GM23248 (cell line): Measurements from ENCODE around the gene DOK3. TPM values are rescaled to one million over a fixed set of nuclear protein-coding genes. Genes with fewer than 3 reads are reported as not detected.

ENCODE experiments used
- DNase-seq: peaks from one replicate; pipeline ENCODE4 v3.0.0-alpha.2; 2015
- H2AFZ ChIP-seq: fragments of 200-600 bp; sonication (generic); 2 replicates; pipeline ENCODE4 v1.6.1; 2016; ENCODE audit warnings: antibody characterized with exemption
- H3F3A ChIP-seq: fragments of 200-600 bp; sonication (generic); 2 replicates; pipeline ENCODE4 v1.6.1; 2016; ENCODE audit warnings: mild to moderate bottlenecking, antibody characterized with exemption, mixed run types; ENCODE audit not compliant: insufficient read depth
- H3K27ac ChIP-seq: fragments of 200-600 bp; sonication (generic); 2 replicates; pipeline ENCODE4 v1.5.1; 2016; ENCODE audit warnings: mild to moderate bottlenecking
- H3K27me3 ChIP-seq: fragments of 200-600 bp; sonication (generic); replicated peaks from 2 replicates; pipeline ENCODE4 v1.6.1; 2016; ENCODE audit warnings: mild to moderate bottlenecking; ENCODE audit not compliant: insufficient read depth
- H3K36me3 ChIP-seq: fragments of 200-600 bp; sonication (generic); 2 replicates; pipeline ENCODE4 v1.6.1; 2016; ENCODE audit warnings: low read depth, mild to moderate bottlenecking
- H3K4me1 ChIP-seq: fragments of 200-600 bp; sonication (generic); 2 replicates; pipeline ENCODE4 v1.6.1; 2016; ENCODE audit warnings: mild to moderate bottlenecking; ENCODE audit not compliant: insufficient read depth
- H3K4me2 ChIP-seq: fragments of 200-600 bp; sonication (generic); one replicate; pipeline ENCODE4 v1.6.1; 2016; ENCODE audit warnings: mild to moderate bottlenecking; ENCODE audit not compliant: unreplicated experiment
- H3K4me3 ChIP-seq: fragments of 200-600 bp; sonication (generic); 2 replicates; pipeline ENCODE4 v1.5.1; 2016; ENCODE audit warnings: mild to moderate bottlenecking
- H3K79me2 ChIP-seq: fragments of 200-600 bp; sonication (generic); 2 replicates; pipeline ENCODE4 v1.6.1; 2016; ENCODE audit warnings: mild to moderate bottlenecking; ENCODE audit not compliant: insufficient read depth
- H3K9ac ChIP-seq: fragments of 200-600 bp; sonication (generic); 2 replicates; pipeline ENCODE4 v1.6.1; 2016; ENCODE audit warnings: mild to moderate bottlenecking
- H3K9me2 ChIP-seq: fragments of 200-600 bp; sonication (generic); 2 replicates; pipeline ENCODE4 v1.6.1; 2016; ENCODE audit warnings: mixed run types, mild to moderate bottlenecking, moderate library complexity; ENCODE audit not compliant: insufficient read depth
- H3K9me3 ChIP-seq: fragments of 200-600 bp; sonication (generic); one replicate; pipeline ENCODE4 v1.6.1; 2017; ENCODE audit warnings: low read depth
- H4K20me1 ChIP-seq: fragments of 200-600 bp; sonication (generic); 2 replicates; pipeline ENCODE4 v1.6.0; 2016; ENCODE audit not compliant: insufficient read depth
- EZH2 ChIP-seq: fragments of 200-600 bp; sonication (generic); IDR thresholded peaks from 2 replicates; pipeline ENCODE4 v1.6.1; 2018; ENCODE audit warnings: antibody characterized with exemption, mild to moderate bottlenecking; ENCODE audit not compliant: insufficient read depth, poor library complexity, severe bottlenecking
- EZH2phosphoT487 ChIP-seq: fragments of 200-600 bp; sonication (generic); IDR thresholded peaks from 2 replicates; pipeline ENCODE4 v1.6.1; 2018; ENCODE audit warnings: antibody characterized with exemption, moderate library complexity, mild to moderate bottlenecking, low read depth; ENCODE audit not compliant: insufficient read depth
- WGBS, 2 experiments: methylation state at CpG; one replicate each; pipeline ENCODE4 v1.1.6; 2015 to 2017; ENCODE audit warnings: low lambda C conversion rate in 2 of 2, low coverage in 1 of 2; ENCODE audit errors: missing lambda C conversion rate in 2 of 2; 5-methylcytosine and 5-hydroxymethylcytosine counted together
- in situ Hi-C: fragments of 300-500 bp; cut with MboI; formaldehyde crosslinking; loops from 2 replicates; pipeline ENCODE4 v1.15.0; 2020
- polyA plus RNA-seq: library from polyadenylated mRNA; unstranded; fragments of >200 nt; fragmentation: Nextera tagmentation; extraction: Ambion mirVana; gene quantifications from 2 replicates; pipeline ENCODE4 v1.2.1, GENCODE V29; 2016
- total RNA-seq: library from RNA; depleted of rRNA; stranded (reverse); fragments of >200 nt; shearing (Covaris generic); gene quantifications from 2 replicates; pipeline ENCODE4 v1.2.3, GENCODE V29; 2014

Gene DOK3
- total and polyA plus RNA-seq, 2 experiments from 2014 or later: 0.76 to 0.97 TPM

DNA sequence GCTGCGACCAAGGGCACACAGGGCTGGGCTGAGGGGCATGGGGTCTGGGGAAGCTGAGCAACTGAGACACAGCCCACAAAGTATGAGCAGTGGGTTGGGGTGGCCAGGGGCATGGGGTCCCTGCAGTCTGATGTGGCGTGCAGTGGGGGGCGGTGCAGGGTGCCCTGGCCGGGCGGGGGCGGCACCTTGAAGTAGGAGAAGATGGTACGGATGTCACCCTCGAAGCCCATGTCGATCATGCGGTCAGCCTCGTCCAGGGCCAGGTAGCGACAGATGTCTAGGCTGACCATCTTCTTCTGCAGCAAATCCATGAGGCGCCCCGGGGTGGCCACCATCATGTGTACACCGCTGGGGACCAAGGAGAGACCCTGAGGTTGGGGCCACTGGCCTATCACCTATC is 3.9 kb upstream of the DOK3 start:
- Histone ChIP-seq H3K36me3 (peaks cover 9% of the 10 kb centered on the region; the same call in 1 of the 2 replicates), H4K20me1 (no peaks in the 10 kb centered on the region), H3K4me3 (no peak overlapping the region), H3K9me2 (no peaks in the 10 kb centered on the region), H3K27me3 (no peaks in the 10 kb centered on the region), H3K4me1 (peaks cover 11% of the 10 kb centered on the region), H3K9ac (no peak overlapping the region), H3K27ac (no peak overlapping the region), H3K4me2 (no peak overlapping the region), H3K79me2 (peaks cover 27% of the 10 kb centered on the region), H3K9me3 (no peaks in the 10 kb centered on the region), H3F3A (no peaks in the 10 kb centered on the region), H2AFZ (no peak overlapping the region)
- TF ChIP-seq EZH2phosphoT487 (no peak), EZH2 (no peak)
- WGBS, 2 experiments: 97% methylated on average over 14 to 15 of the region's 15 CpGs
- in situ Hi-C loops: no loop called here
- DNase-seq: no peak

DNA sequence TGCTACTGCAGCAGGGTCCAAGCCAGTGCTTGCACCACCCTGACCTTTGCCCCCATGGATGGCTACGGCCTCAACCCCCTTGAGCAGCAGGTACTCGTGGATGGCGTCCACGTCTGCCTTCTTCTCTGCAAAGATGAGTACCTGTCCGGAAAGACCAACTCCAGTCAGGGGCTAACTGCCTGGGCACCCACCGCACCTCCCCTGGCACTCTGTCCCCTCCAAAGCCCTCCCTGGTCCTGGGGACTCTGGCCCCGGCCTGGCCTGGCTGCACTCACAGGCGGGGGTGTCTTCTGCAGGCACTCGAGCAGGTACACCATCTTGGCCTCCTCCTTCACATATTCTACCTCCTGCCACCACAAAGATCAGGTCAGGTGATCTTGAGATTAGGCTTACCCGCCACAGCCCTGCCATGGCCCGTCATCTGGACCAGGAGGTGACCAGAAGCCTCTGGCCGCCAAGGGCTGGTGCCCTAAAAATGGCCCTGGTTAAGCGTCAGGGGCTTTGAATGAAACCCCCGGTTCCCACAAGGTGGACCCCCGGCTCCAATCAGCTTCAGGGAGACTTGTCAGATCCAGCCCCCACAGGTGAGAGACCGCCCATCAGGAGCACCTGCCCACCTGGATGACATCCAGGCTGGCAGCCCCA is 3.2 kb upstream of the DOK3 start:
- H3K9me3 ChIP-seq: no peaks in the 10 kb centered on the region
- peaks cover 9% of the 10 kb centered on the region; the same call in 1 of the 2 replicates for H3K36me3 ChIP-seq
- H3K27me3 ChIP-seq: no peaks in the 10 kb centered on the region
- H3K4me1 ChIP-seq: peaks cover 11% of the 10 kb centered on the region
- no peak overlapping the region for H3K27ac ChIP-seq
- in situ Hi-C loops: no loop called here
- no peaks in the 10 kb centered on the region for H3K9me2 ChIP-seq
- no peaks in the 10 kb centered on the region for H4K20me1 ChIP-seq
- TF ChIP-seq EZH2phosphoT487: no peak
- no peak for TF ChIP-seq EZH2
- H3K9ac ChIP-seq: no peak overlapping the region
- 86 to 93% methylated on average over 16 of the region's 16 CpGs for WGBS, 2 experiments
- no peaks in the 10 kb centered on the region for H3F3A ChIP-seq
- peaks cover 27% of the 10 kb centered on the region for H3K79me2 ChIP-seq
- no peak for DNase-seq
- no peak overlapping the region for H2AFZ ChIP-seq
- H3K4me3 ChIP-seq: no peak overlapping the region
- no peak overlapping the region for H3K4me2 ChIP-seq

DNA sequence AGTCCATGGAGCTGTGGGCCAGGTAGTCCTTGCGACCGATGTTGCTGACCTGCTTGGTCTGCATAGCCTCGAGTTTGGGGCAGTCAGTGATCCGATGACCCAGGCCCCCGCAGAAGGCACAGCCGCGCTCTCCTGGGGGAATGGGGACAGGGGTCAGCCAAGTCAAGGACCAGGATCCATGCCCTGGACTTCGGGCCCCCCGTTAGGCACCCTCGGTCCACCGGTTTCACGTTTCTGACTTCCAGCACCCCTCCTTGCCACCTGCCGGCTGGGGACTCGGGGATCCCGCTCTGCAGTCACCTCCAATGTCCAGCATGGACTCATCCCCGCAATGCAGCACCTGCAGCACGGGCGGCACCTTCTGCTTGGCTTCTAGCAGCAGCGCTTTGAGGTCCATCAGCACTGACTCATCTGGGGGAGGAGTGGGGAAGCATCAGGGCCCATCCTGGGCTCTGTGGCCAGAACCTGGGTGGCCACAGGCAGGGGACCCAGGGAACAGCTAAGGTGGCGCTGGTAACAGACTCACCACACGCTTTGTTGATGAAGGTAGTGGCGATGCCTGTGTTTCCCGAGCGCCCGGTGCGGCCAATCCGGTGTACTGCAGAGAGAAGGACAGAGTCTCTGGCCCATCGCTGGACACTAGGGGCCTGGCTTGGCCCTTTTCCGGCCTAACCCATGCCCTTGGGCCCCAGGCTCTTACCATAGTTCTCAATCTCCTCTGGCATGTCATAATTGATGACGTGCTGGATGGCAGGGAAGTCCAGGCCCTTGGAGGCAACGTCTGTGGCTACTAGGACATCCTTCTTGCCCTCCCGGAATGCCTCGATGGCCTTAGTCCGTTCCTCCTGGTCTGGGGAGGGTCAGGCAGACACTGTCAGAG is 2.4 kb upstream of the DOK3 start:
- no peak for TF ChIP-seq EZH2
- TF ChIP-seq EZH2phosphoT487: no peak
- Histone ChIP-seq H2AFZ (no peak overlapping the region), H3K27ac (no peak overlapping the region), H3K9me3 (no peaks in the 10 kb centered on the region), H3K9ac (no peak overlapping the region), H3K4me1 (peaks cover 11% of the 10 kb centered on the region), H3F3A (no peaks in the 10 kb centered on the region), H3K36me3 (peaks cover 9% of the 10 kb centered on the region; the same call in 1 of the 2 replicates), H3K9me2 (no peaks in the 10 kb centered on the region), H3K79me2 (peaks cover 27% of the 10 kb centered on the region), H3K27me3 (no peaks in the 10 kb centered on the region), H4K20me1 (no peaks in the 10 kb centered on the region), H3K4me3 (no peak overlapping the region), H3K4me2 (no peak overlapping the region)
- no peak for DNase-seq
- in situ Hi-C loops: no loop called here
- 88 to 92% methylated on average over 33 to 34 of the region's 34 CpGs for WGBS, 2 experiments

DNA sequence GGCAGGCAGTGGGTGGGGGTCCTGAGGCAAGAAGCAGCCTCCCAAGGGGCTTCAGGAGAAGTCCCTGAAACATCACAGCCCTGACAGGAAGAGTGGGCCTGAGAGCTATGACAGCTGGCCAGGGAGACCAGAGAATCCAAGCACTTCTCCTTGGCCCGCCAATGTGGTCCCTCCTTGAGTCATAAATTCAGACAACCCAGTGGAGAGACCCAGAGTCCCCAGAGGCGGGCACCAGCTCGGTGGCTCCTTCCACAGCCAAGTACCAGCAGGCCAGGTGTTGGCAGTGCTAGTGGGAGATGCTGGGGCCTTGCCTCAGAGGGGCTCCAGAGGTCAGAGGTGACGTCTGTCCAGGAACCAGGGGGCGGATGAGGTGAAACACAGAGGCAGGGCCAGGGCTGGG is 1.6 kb upstream of the DOK3 start:
- H3K4me2 ChIP-seq: no peak overlapping the region
- H3K36me3 ChIP-seq: peaks cover 9% of the 10 kb centered on the region; the same call in 1 of the 2 replicates
- no peaks in the 10 kb centered on the region for H4K20me1 ChIP-seq
- no peaks in the 10 kb centered on the region for H3K27me3 ChIP-seq
- no peak overlapping the region for H3K27ac ChIP-seq
- H3K9me3 ChIP-seq: no peaks in the 10 kb centered on the region
- TF ChIP-seq EZH2phosphoT487 (no peak), EZH2 (no peak)
- no peaks in the 10 kb centered on the region for H3F3A ChIP-seq
- in situ Hi-C loops: no loop called here
- WGBS, 2 experiments: 92 to 93% methylated on average over 4 to 5 of the region's 5 CpGs
- H2AFZ ChIP-seq: no peak overlapping the region
- H3K4me1 ChIP-seq: peaks cover 11% of the 10 kb centered on the region
- no peak overlapping the region for H3K4me3 ChIP-seq
- H3K79me2 ChIP-seq: peaks cover 23% of the 10 kb centered on the region
- no peak overlapping the region for H3K9ac ChIP-seq
- H3K9me2 ChIP-seq: no peaks in the 10 kb centered on the region
- DNase-seq: no peak
